KG1 (cell line): ENCODE data around the gene HINFP.
"Not testable (repeated sequence)": the region's sequence is repeated elsewhere in the genome, so short reads cannot be mapped to it uniquely, and the experiment has no call there.

Experiments
- DNase-seq: peaks from one replicate; lab custom pipeline; 2025; lab: John Stamatoyannopoulos, UW

The HINFP gene

GRCh38 chr11:119155733-119156492, 34.5 kb downstream of the HINFP start:
- DNase-seq, result no peak

GRCh38 chr11:119156496-119156895, 35.1 kb downstream of the HINFP start:
- no peak for DNase-seq

GRCh38 chr11:119157063-119157462, 35.7 kb downstream of the HINFP start:
- DNase-seq, result no peak

- DNase-seq, result no peak
Observed at GRCh38 chr11:119158467-119158866, 37.1 kb downstream of the HINFP start.

- no peak for DNase-seq
Observed at GRCh38 chr11:119160151-119160550, 38.8 kb downstream of the HINFP start.

- no peak for DNase-seq
Observed at GRCh38 chr11:119161871-119162270, 40.5 kb downstream of the HINFP start.

- DNase-seq, result no peak
Observed at GRCh38 chr11:119166368-119167076, 45.1 kb downstream of the HINFP start.

GRCh38 chr11:119167077-119167458, 45.7 kb downstream of the HINFP start:
- DNase-seq, result not testable (repeated sequence)

GRCh38 chr11:119167933-119168332, 46.6 kb downstream of the HINFP start:
- DNase-seq, result no peak

GRCh38 chr11:119168471-119169281, 47.3 kb downstream of the HINFP start, which contains the start of gene NLRX1:
Gene NLRX1 (plus strand): TSS chr11:119168725. CDS start chr11:119171404, 2,679 bp downstream.
- peak; percentile 89 for DNase-seq

- peak; percentile 18 for DNase-seq
Observed at GRCh38 chr11:119169282-119169719, 47.9 kb downstream of the HINFP start.

- no peak for DNase-seq
Observed at GRCh38 chr11:119172513-119172912, 51.1 kb downstream of the HINFP start.

- DNase-seq, result no peak
Observed at GRCh38 chr11:119173453-119173852, 52.1 kb downstream of the HINFP start.

- no peak for DNase-seq
Observed at GRCh38 chr11:119175493-119176077, 54.2 kb downstream of the HINFP start.

- peak; percentile 18 for DNase-seq
Observed at GRCh38 chr11:119178166-119178680, 56.8 kb downstream of the HINFP start.

GRCh38 chr11:119179342-119179741, 58.0 kb downstream of the HINFP start:
- no peak for DNase-seq

GRCh38 chr11:119179983-119180382, 58.6 kb downstream of the HINFP start:
- no peak for DNase-seq

- no peak for DNase-seq
Observed at GRCh38 chr11:119180729-119181676, 59.6 kb downstream of the HINFP start.

GRCh38 chr11:119181677-119182412, 60.5 kb downstream of the HINFP start:
- DNase-seq, result no peak

GRCh38 chr11:119184399-119184798, 63.0 kb downstream of the HINFP start:
- DNase-seq, result not testable (repeated sequence)
